Measurements from ENCODE around the gene TSSK3.

TSSK3 gene

DNA sequence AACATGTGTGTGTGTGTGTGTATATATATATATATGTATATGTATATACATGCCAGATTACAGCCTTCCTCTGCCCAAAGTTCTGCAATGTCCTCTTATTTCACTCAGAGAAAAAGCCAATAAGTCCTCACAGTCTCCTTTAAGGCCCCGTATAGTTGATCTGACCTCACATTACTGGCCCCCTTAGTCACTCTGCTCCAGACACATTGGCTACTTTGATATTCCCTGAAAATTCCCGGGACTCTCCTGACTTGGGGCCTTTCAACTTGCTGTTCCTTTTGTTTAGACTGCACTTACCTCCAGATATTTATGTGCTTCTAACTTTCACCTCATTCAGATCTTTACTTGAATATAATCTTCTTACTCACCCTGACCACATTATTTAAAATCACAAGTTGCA, 36.1 kb downstream of the TSSK3 start:
- no peak for ATAC-seq
- H3K27ac Mint-ChIP-seq: no peak overlapping the region
- no peak overlapping the region for H3K4me3 Mint-ChIP-seq
- H3K9me3 Mint-ChIP-seq: peaks cover 0 to 7% of the 10 kb centered on the region in 2 donors
- H3K27me3 Mint-ChIP-seq: no peaks in the 10 kb centered on the region
- peaks cover 22% of the 10 kb centered on the region for H3K4me1 Mint-ChIP-seq
- no peak for DNase-seq

DNA sequence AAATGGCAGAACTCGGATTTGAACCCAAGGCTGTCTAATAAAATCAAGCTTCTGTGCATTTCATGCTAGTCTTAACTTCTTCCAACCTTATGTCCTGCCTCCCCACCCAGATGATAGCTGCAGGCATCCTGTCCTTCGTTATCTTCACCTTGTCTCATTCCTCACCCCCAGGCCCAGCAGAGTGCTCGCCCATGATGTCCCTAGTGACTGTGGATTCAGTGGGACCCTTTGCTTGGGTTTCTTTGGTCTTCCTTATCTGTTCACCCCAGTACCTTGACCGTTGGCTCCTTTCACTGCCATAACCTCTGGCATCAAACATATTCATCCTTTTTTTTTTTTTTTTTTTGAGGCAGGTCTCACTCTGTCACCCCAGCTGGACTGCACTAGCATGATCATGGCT, 37.5 kb downstream of the TSSK3 start:
- peaks cover 13% of the 10 kb centered on the region for H3K4me1 Mint-ChIP-seq
- no peak overlapping the region for H3K27ac Mint-ChIP-seq
- DNase-seq (no peak), ATAC-seq (no peak)
- no peak overlapping the region for H3K4me3 Mint-ChIP-seq
- H3K9me3 Mint-ChIP-seq: peaks cover 0 to 7% of the 10 kb centered on the region in 2 donors
- no peaks in the 10 kb centered on the region for H3K27me3 Mint-ChIP-seq

DNA sequence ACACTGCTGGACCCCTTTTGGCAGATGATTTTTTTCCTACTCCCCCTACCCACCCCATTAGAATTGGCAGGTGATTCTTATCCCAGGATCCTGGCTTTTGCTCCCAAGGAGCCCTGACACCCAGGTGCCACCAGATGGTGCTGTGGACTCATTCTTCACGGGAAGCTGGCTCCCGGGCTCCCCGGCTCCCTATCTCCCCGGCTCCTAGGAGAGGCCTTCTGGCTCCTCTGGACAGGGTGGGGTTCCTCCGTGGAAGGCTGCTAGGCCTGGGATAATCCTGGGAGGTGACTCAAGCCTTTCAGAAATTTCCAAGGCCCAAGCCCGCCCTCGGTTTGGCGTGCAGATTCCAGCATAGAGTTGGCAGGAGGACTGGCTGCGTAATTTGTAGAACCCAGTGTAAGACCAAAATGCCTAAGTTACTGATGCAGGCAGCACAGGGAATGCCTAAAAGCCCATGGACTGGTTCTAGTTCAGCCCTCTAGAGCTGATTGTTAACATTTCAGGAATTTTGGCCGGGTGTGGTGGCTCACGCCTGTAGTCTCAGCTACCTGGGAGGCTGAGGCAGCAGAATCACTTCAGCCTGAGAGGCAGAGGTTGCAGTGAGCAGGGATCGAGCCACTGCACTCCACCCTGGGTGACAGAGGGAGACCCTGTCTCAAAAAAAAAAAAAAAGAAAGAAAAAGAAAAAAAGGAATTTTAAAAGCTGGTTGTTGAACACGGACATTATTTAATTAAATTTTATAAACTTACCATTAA, 38.7 kb downstream of the TSSK3 start:
- DNase-seq: peak; percentile 34 to 47
- Mint-ChIP-seq H3K9me3 (peaks cover 0 to 7% of the 10 kb centered on the region in 2 donors), H3K27me3 (no peaks in the 10 kb centered on the region), H3K27ac (no peak overlapping the region), H3K4me3 (peak overlapping the region in 1 of 2 donors; percentile 57), H3K4me1 (peaks cover 7% of the 10 kb centered on the region)
- ATAC-seq: peak; percentile 64

GRCh38 chr1:32404946-32405345, 42.6 kb downstream of the TSSK3 start:
- Mint-ChIP-seq H3K4me1 (peaks cover 7% of the 10 kb centered on the region), H3K4me3 (no peak overlapping the region), H3K27me3 (no peaks in the 10 kb centered on the region), H3K27ac (no peak overlapping the region), H3K9me3 (no peaks in the 10 kb centered on the region)
- DNase-seq (no peak), ATAC-seq (no peak)

GRCh38 chr1:32405672-32406467, 43.5 kb downstream of the TSSK3 start:
- Mint-ChIP-seq H3K4me1 (peaks cover 2% of the 10 kb centered on the region), H3K27me3 (no peaks in the 10 kb centered on the region), H3K4me3 (no peak overlapping the region), H3K27ac (no peak overlapping the region), H3K9me3 (no peaks in the 10 kb centered on the region)
- DNase-seq (no peak), ATAC-seq (no peak)

DNA sequence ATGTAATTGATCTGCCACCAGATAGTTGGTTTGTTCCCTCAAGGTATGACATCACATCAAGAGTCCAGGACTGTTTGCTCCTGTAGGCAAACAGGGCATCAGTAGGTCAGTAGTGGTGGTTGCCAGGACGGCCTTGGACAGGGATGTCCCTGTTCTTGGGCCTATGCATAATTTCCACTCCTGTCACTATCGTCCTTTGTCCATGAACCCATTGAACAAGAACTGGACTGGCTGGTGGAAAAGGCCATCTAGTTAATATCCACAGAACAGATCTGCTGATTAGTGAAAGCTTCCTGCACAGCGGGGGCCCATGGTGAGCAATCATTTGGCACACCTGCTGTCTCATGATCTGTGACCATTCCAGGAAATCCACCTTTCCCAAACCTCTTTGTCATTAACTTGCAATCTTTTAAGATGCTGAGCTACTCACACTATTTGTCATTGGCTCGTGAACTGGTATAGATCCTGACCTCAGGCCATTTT, 44.3 kb downstream of the TSSK3 start:
- no peaks in the 10 kb centered on the region for H3K4me1 Mint-ChIP-seq
- DNase-seq: no peak
- no peak overlapping the region for H3K4me3 Mint-ChIP-seq
- no peaks in the 10 kb centered on the region for H3K27me3 Mint-ChIP-seq
- H3K9me3 Mint-ChIP-seq: no peaks in the 10 kb centered on the region
- H3K27ac Mint-ChIP-seq: no peak overlapping the region
- ATAC-seq: no peak

DNA sequence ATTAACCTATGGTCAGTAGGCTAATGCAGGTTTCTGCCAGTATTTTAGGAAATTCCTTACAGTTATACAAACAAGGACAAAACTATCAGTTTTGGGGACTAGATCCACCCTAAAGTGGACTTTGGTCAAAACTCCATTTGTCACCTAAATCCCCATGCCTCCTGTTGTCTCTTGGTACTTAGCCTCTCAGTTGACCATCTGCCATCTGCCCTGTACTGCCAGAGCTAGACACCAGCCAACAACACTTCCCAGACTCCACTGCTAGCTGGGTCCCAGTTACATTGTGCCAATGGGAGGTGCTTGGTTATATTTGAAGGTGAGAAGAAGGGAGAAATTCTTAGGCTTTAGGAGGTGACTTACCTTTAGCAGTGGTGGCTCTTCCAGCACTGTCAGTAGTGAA, 48.9 kb downstream of the TSSK3 start:
- Mint-ChIP-seq H3K4me3 (no peak overlapping the region), H3K9me3 (no peaks in the 10 kb centered on the region), H3K27me3 (peaks cover 16% of the 10 kb centered on the region), H3K4me1 (peaks cover 5% of the 10 kb centered on the region), H3K27ac (no peak overlapping the region)
- ATAC-seq (no peak), DNase-seq (no peak)

DNA sequence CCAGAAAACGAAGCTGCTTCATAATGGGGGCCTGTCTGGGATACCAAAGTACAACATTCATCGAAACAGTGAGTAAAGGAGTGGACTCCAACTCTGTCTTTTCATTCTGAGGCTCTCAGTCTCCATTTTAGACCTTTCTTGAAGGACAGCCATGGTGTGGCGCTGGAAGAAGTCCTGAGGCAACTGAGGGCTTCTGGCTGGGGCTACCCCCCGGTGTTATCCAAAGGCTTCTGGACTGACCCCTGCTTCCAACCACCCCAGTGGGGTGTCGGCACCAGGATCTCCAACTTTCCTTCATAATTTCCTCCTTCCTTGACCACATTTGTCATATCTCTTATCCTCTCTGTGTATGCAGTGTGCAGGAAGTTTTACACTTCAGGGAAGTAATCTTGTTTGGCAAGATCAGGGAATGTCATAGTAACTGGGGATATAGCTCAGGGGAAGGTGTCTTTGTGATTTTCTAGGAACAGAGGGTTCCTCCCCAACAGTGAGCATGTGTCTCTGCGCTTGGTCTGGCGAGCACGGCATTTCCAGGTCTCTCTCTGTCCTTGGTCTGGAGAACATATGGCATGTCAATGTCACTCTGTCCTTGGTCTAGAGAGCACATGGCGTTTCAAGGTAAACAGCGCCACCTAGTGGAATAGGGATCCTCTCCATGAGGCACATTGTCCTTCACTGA, 51.3 kb downstream of the TSSK3 start:
- Mint-ChIP-seq H3K27me3 (peaks cover 27% of the 10 kb centered on the region), H3K4me1 (peaks cover 5% of the 10 kb centered on the region), H3K4me3 (no peak overlapping the region), H3K9me3 (no peaks in the 10 kb centered on the region), H3K27ac (no peak overlapping the region)
- ATAC-seq (peak; percentile 87), DNase-seq (peak; percentile 65 to 70)

Data from stimulated activated naive CD8-positive, alpha-beta T cell treated with anti-CD3 and anti-CD28 coated beads, Interleukin-15, amount 100 ng/mL, for 72 hours (primary cell).